Right lobe of liver (tissue), 4 donors: ENCODE data around the gene CTNNBIP1.

Experiments
- CTCF ChIP-seq, 4 donors: fragments of 200-600 bp in 3 of 4; fragments of 450-650 bp in 1 of 4; IDR thresholded peaks; one replicate each; pipeline versions ENCODE4 v1.5.1 to v1.8.0; 2016 to 2022; ENCODE audit warnings: antibody characterized with exemption in 4 of 4, mild to moderate bottlenecking in 2 of 4
- POLR2A ChIP-seq: fragments of 450-650 bp; IDR thresholded peaks from one replicate; pipeline ENCODE4 v1.6.1; 2017; ENCODE audit warnings: antibody characterized with exemption, mild to moderate bottlenecking
- donor health status: DM: no; HTN: no; CAD: no.
- donor health status: DM: no; HTN: no; CAD: no.
- donor health status: DM: no; HTN: yes; CAD: no.

GRCh38 chr1:9889411-9889810, 20.7 kb downstream of the CTNNBIP1 start:
- TF ChIP-seq CTCF (IDR thresholded peaks at IDR 0.05): no peak
- TF ChIP-seq POLR2A: no peak
